ENCODE data around the gene COL5A1. TPM values are rescaled to one million over a fixed set of nuclear protein-coding genes. Genes with fewer than 3 reads are reported as not detected.

COL5A1 gene
- total RNA-seq, 1 donor from 2014 or later, result 6.1 TPM

GRCh38 chr9:134840511-134840910, 198.9 kb downstream of the COL5A1 start:
- TF ChIP-seq, protein P1, sequence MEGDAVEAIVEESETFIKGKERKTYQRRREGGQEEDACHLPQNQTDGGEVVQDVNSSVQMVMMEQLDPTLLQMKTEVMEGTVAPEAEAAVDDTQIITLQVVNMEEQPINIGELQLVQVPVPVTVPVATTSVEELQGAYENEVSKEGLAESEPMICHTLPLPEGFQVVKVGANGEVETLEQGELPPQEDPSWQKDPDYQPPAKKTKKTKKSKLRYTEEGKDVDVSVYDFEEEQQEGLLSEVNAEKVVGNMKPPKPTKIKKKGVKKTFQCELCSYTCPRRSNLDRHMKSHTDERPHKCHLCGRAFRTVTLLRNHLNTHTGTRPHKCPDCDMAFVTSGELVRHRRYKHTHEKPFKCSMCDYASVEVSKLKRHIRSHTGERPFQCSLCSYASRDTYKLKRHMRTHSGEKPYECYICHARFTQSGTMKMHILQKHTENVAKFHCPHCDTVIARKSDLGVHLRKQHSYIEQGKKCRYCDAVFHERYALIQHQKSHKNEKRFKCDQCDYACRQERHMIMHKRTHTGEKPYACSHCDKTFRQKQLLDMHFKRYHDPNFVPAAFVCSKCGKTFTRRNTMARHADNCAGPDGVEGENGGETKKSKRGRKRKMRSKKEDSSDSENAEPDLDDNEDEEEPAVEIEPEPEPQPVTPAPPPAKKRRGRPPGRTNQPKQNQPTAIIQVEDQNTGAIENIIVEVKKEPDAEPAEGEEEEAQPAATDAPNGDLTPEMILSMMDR (IDR thresholded peaks at IDR 0.05), result no peak
- TF ChIP-seq EZH2 (IDR thresholded peaks at IDR 0.05), result no peak
- no peak for TF ChIP-seq EZH2phosphoT487 (IDR thresholded peaks at IDR 0.05)
- Histone ChIP-seq H3K27ac (no peak overlapping the region), H2AFZ (replicated peaks) (no peak overlapping the region), H3K79me2 (ENCODE audit: low read depth) (no peaks in the 10 kb centered on the region), H3K4me3 (no peak overlapping the region), H3K9ac (no peak overlapping the region), H3K9me3 (ENCODE audit: low read depth) (no peaks in the 10 kb centered on the region), H3K36me3 (no peaks in the 10 kb centered on the region), H3F3A (ENCODE audit: low read depth) (no peaks in the 10 kb centered on the region), H3K27me3 (no peaks in the 10 kb centered on the region), H3K4me1 (no peaks in the 10 kb centered on the region), H4K20me1 (ENCODE audit: low read depth) (no peaks in the 10 kb centered on the region), H3K4me2 (no peak overlapping the region)
- no peak for DNase-seq (ENCODE audit: low spot score)
- no peaks in the 10 kb centered on the region for H3K9me3 Mint-ChIP-seq
- H3K27ac Mint-ChIP-seq, result no peak overlapping the region
- H3K4me1 Mint-ChIP-seq, result peaks cover 9% of the 10 kb centered on the region
- no peak overlapping the region for H3K4me3 Mint-ChIP-seq
- no peaks in the 10 kb centered on the region for H3K36me3 Mint-ChIP-seq
- H3K27me3 Mint-ChIP-seq (ENCODE audit: insufficient read depth, low read depth), result no peaks in the 10 kb centered on the region

DNA sequence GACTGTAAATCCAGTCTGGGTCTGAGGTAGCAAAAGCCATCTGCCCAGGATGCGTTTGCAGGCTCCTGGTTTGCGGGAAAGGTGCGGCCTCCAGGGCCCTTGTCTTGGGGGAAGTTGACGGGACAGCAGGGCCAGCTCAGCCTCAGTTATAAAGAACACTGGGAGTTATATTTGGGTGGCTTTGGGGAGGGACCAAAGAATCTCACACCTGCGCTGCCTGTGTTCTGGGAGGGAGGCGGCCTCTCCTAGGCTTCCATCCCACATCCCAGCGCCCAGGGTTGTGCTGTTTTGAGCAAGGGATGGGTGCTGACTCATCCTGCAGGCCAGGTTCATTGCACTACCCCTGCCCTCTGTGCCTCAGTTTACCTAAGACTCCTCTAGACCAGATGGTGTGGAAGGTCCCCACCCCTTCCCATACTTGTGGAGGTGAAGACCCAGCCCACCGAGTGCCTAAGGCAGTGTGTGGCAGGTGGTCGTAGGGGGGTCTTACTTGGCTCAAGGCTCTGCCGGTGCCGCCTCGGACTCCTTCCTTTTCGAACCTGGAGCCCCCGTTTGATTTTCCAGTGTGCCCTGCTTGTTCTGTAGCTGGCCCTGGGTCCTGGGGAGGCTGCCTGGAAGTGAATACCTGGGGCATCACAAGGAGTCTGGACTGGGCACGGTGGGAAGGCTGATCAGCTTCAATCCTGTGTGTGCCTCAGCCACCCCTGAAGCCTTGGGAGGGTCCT, 199.7 kb downstream of the COL5A1 start:
- H3K27ac Mint-ChIP-seq, result no peak overlapping the region
- H3K9me3 Mint-ChIP-seq, result no peaks in the 10 kb centered on the region
- no peaks in the 10 kb centered on the region for H3K4me1 ChIP-seq
- no peak overlapping the region for H3K27ac ChIP-seq
- H3K27me3 Mint-ChIP-seq (ENCODE audit: insufficient read depth, low read depth), result no peaks in the 10 kb centered on the region
- H3K4me1 Mint-ChIP-seq, result peaks cover 9% of the 10 kb centered on the region
- H2AFZ ChIP-seq (replicated peaks), result no peak overlapping the region
- H3K4me3 ChIP-seq, result no peak overlapping the region
- no peaks in the 10 kb centered on the region for H3K79me2 ChIP-seq (ENCODE audit: low read depth)
- H3K4me3 Mint-ChIP-seq, result no peak overlapping the region
- no peaks in the 10 kb centered on the region for H3K9me3 ChIP-seq (ENCODE audit: low read depth)
- DNase-seq (ENCODE audit: low spot score), result no peak
- no peaks in the 10 kb centered on the region for H3K36me3 Mint-ChIP-seq
- H3K27me3 ChIP-seq, result no peaks in the 10 kb centered on the region
- no peaks in the 10 kb centered on the region for H4K20me1 ChIP-seq (ENCODE audit: low read depth)
- no peaks in the 10 kb centered on the region for H3K36me3 ChIP-seq
- no peaks in the 10 kb centered on the region for H3F3A ChIP-seq (ENCODE audit: low read depth)
- H3K9ac ChIP-seq, result no peak overlapping the region
- no peak overlapping the region for H3K4me2 ChIP-seq
- TF ChIP-seq EZH2phosphoT487 (IDR thresholded peaks at IDR 0.05) (no peak), EZH2 (IDR thresholded peaks at IDR 0.05) (no peak)
- TF ChIP-seq, protein P1 (IDR thresholded peaks at IDR 0.05), result no peak

GRCh38 chr9:134842321-134842720, 200.7 kb downstream of the COL5A1 start:
- no peaks in the 10 kb centered on the region for H3F3A ChIP-seq (ENCODE audit: low read depth)
- DNase-seq (ENCODE audit: low spot score), result no peak
- no peaks in the 10 kb centered on the region for H3K36me3 Mint-ChIP-seq
- H3K36me3 ChIP-seq, result no peaks in the 10 kb centered on the region
- H3K9ac ChIP-seq, result no peak overlapping the region
- H3K4me1 ChIP-seq, result no peaks in the 10 kb centered on the region
- H3K4me2 ChIP-seq, result no peak overlapping the region
- no peak overlapping the region for H3K27ac ChIP-seq
- H3K27me3 ChIP-seq, result no peaks in the 10 kb centered on the region
- no peak for TF ChIP-seq EZH2phosphoT487 (IDR thresholded peaks at IDR 0.05)
- TF ChIP-seq EZH2 (IDR thresholded peaks at IDR 0.05), result no peak
- TF ChIP-seq, protein P1 (IDR thresholded peaks at IDR 0.05), result no peak
- H3K4me3 Mint-ChIP-seq, result no peak overlapping the region
- no peak overlapping the region for H3K27ac Mint-ChIP-seq
- no peak overlapping the region for H3K4me3 ChIP-seq
- no peaks in the 10 kb centered on the region for H3K9me3 Mint-ChIP-seq
- no peak overlapping the region for H2AFZ ChIP-seq (replicated peaks)
- H3K9me3 ChIP-seq (ENCODE audit: low read depth), result no peaks in the 10 kb centered on the region
- no peaks in the 10 kb centered on the region for H4K20me1 ChIP-seq (ENCODE audit: low read depth)
- no peaks in the 10 kb centered on the region for H3K27me3 Mint-ChIP-seq (ENCODE audit: insufficient read depth, low read depth)
- H3K79me2 ChIP-seq (ENCODE audit: low read depth), result no peaks in the 10 kb centered on the region
- peaks cover 9% of the 10 kb centered on the region for H3K4me1 Mint-ChIP-seq
